GM12801 (cell line): ENCODE results near the gene CEP78.

ENCODE experiments used
- CTCF ChIP-seq: IDR thresholded peaks from one replicate; pipeline ENCODE4 v1.5.1; 2011; ENCODE audit warnings: control low read depth; ENCODE audit not compliant: insufficient read length; ENCODE audit errors: extremely low read depth

The CEP78 gene

GRCh38 chr9:78235762-78236550 is at the start of gene CEP78:
Gene CEP78 (plus strand): TSS chr9:78236075. CDS start chr9:78236351, 276 bp downstream.
- TF ChIP-seq CTCF = no peak

GRCh38 chr9:78187763-78188484 is 48.0 kb upstream of the CEP78 start:
- TF ChIP-seq CTCF = no peak

- no peak for TF ChIP-seq CTCF
Measured at GRCh38 chr9:78188594-78188993, 47.3 kb upstream of the CEP78 start.

- TF ChIP-seq CTCF = no peak
Measured at GRCh38 chr9:78189001-78189400, 46.9 kb upstream of the CEP78 start.

- TF ChIP-seq CTCF = no peak
Measured at GRCh38 chr9:78189461-78189860, 46.4 kb upstream of the CEP78 start.

- TF ChIP-seq CTCF = no peak
Measured at GRCh38 chr9:78191931-78192330, 43.9 kb upstream of the CEP78 start.

GRCh38 chr9:78196258-78196657 is 39.6 kb upstream of the CEP78 start:
- TF ChIP-seq CTCF = no peak
